ENCODE measurements around the gene FAM217B.

DNA sequence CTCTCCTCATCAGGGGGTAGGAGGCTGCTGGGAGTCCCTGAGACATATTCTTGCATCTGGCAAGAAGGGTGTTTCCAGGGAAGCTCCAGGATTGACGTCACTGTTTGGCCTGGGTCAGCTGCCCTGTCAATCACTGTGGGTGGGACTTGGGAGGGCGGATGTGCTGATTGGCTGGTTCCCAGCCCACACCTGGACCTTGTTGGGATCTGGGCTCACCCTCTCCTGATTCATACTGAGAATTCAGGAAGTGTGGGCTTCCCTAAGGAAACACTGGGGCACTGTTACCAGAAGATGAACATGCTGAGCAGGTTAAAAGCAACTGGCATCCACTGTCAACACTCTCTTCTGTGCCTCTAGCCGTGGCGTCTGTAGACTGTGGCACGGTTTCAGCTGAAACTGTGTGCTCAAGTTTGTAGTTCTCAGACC, 54.5 kb downstream of the FAM217B start:
- TF ChIP-seq, protein P1, sequence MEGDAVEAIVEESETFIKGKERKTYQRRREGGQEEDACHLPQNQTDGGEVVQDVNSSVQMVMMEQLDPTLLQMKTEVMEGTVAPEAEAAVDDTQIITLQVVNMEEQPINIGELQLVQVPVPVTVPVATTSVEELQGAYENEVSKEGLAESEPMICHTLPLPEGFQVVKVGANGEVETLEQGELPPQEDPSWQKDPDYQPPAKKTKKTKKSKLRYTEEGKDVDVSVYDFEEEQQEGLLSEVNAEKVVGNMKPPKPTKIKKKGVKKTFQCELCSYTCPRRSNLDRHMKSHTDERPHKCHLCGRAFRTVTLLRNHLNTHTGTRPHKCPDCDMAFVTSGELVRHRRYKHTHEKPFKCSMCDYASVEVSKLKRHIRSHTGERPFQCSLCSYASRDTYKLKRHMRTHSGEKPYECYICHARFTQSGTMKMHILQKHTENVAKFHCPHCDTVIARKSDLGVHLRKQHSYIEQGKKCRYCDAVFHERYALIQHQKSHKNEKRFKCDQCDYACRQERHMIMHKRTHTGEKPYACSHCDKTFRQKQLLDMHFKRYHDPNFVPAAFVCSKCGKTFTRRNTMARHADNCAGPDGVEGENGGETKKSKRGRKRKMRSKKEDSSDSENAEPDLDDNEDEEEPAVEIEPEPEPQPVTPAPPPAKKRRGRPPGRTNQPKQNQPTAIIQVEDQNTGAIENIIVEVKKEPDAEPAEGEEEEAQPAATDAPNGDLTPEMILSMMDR (IDR thresholded peaks at IDR 0.05; ENCODE audit: poor library complexity, severe bottlenecking): no peak
- TF ChIP-seq EZH2 (IDR thresholded peaks at IDR 0.05; ENCODE audit: borderline replicate concordance, insufficient read depth, low read length, poor library complexity, severe bottlenecking) (no peak), EP300 (conservative IDR thresholded peaks at IDR 0.05; ENCODE audit: poor library complexity, severe bottlenecking) (no peak), REST (IDR thresholded peaks at IDR 0.05; ENCODE audit: borderline replicate concordance) (no peak), POLR2AphosphoS5 (IDR thresholded peaks at IDR 0.05) (no peak), TAF1 (IDR thresholded peaks at IDR 0.05; ENCODE audit: low read depth) (no peak), MXI1 (conservative IDR thresholded peaks at IDR 0.05; ENCODE audit: poor library complexity, severe bottlenecking) (no peak), RAD21 (conservative IDR thresholded peaks at IDR 0.05) (no peak), SMC3 (conservative IDR thresholded peaks at IDR 0.05; ENCODE audit: poor library complexity) (no peak)
